Mucosa of stomach (tissue), 1 donor: ENCODE measurements around the gene HBM.
"Not testable (repeated sequence)": the region's sequence is repeated elsewhere in the genome, so short reads cannot be mapped to it uniquely, and the experiment has no call there.

ENCODE experiments used
- H3K27me3 ChIP-seq: one replicate; pipeline ENCODE4 v1.7.0; 2013; ENCODE audit warnings: mild to moderate bottlenecking, low read length; ENCODE audit not compliant: control insufficient read depth, insufficient read depth
- H3K36me3 ChIP-seq: one replicate; pipeline ENCODE4 v1.7.0; 2013; ENCODE audit warnings: low read length; ENCODE audit not compliant: control insufficient read depth, insufficient read depth
- H3K4me1 ChIP-seq: one replicate; pipeline ENCODE4 v1.7.0; 2013; ENCODE audit warnings: mild to moderate bottlenecking, low read length; ENCODE audit not compliant: control insufficient read depth, insufficient read depth
- H3K4me3 ChIP-seq: one replicate; pipeline ENCODE4 v1.7.0; 2013; ENCODE audit warnings: low read length
- H3K9ac ChIP-seq: one replicate; pipeline ENCODE4 v1.7.0; 2013; ENCODE audit warnings: mild to moderate bottlenecking, low read length, moderate library complexity
- H3K9me3 ChIP-seq: one replicate; pipeline ENCODE4 v1.7.0; 2013; ENCODE audit warnings: mild to moderate bottlenecking, low read length, moderate library complexity; ENCODE audit not compliant: control insufficient read depth
- donor health status: Pancreatic carcinoma.

HBM gene

DNA sequence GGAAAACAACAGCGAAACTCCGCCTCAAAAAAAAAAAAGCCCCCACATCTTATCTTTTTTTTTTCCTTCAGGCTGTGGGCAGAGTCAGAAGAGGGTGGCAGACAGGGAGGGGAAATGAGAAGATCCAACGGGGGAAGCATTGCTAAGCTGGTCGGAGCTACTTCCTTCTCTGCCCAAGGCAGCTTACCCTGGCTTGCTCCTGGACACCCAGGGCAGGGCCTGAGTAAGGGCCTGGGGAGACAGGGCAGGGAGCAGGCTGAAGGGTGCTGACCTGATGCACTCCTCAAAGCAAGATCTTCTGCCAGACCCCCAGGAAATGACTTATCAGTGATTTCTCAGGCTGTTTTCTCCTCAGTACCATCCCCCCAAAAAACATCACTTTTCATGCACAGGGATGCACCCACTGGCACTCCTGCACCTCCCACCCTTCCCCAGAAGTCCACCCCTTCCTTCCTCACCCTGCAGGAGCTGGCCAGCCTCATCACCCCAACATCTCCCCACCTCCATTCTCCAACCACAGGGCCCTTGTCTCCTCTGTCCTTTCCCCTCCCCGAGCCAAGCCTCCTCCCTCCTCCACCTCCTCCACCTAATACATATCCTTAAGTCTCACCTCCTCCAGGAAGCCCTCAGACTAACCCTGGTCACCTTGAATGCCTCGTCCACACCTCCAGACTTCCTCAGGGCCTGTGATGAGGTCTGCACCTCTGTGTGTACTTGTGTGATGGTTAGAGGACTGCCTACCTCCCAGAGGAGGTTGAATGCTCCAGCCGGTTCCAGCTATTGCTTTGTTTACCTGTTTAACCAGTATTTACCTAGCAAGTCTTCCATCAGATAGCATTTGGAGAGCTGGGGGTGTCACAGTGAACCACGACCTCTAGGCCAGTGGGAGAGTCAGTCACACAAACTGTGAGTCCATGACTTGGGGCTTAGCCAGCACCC, 9.5 kb downstream of the HBM start:
- H3K4me1 ChIP-seq: peaks cover 8% of the 10 kb centered on the region
- peaks cover 61% of the 10 kb centered on the region for H3K27me3 ChIP-seq
- no peak overlapping the region for H3K9ac ChIP-seq
- H3K36me3 ChIP-seq: no peaks in the 10 kb centered on the region
- H3K9me3 ChIP-seq: no peaks in the 10 kb centered on the region
- H3K4me3 ChIP-seq: no peak overlapping the region

DNA sequence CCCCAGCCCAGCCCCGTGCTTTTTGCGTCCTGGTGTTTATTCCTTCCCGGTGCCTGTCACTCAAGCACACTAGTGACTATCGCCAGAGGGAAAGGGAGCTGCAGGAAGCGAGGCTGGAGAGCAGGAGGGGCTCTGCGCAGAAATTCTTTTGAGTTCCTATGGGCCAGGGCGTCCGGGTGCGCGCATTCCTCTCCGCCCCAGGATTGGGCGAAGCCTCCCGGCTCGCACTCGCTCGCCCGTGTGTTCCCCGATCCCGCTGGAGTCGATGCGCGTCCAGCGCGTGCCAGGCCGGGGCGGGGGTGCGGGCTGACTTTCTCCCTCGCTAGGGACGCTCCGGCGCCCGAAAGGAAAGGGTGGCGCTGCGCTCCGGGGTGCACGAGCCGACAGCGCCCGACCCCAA, 10.2 kb downstream of the HBM start:
- H3K9me3 ChIP-seq, H3K36me3 ChIP-seq, H3K4me3 ChIP-seq, H3K9ac ChIP-seq: not testable (repeated sequence)
- peaks cover 68% of the 10 kb centered on the region for H3K27me3 ChIP-seq
- peaks cover 14% of the 10 kb centered on the region for H3K4me1 ChIP-seq

DNA sequence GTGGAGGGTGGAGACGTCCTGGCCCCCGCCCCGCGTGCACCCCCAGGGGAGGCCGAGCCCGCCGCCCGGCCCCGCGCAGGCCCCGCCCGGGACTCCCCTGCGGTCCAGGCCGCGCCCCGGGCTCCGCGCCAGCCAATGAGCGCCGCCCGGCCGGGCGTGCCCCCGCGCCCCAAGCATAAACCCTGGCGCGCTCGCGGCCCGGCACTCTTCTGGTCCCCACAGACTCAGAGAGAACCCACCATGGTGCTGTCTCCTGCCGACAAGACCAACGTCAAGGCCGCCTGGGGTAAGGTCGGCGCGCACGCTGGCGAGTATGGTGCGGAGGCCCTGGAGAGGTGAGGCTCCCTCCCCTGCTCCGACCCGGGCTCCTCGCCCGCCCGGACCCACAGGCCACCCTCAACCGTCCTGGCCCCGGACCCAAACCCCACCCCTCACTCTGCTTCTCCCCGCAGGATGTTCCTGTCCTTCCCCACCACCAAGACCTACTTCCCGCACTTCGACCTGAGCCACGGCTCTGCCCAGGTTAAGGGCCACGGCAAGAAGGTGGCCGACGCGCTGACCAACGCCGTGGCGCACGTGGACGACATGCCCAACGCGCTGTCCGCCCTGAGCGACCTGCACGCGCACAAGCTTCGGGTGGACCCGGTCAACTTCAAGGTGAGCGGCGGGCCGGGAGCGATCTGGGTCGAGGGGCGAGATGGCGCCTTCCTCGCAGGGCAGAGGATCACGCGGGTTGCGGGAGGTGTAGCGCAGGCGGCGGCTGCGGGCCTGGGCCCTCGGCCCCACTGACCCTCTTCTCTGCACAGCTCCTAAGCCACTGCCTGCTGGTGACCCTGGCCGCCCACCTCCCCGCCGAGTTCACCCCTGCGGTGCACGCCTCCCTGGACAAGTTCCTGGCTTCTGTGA, 11.0 kb downstream of the HBM start, which contains the start of gene HBA1:
HBA1 (plus strand) TSS at position 204 of the 906 bp plus-strand sequence; CDS start at position 241, 37 bp downstream.
- H3K36me3 ChIP-seq, H3K9me3 ChIP-seq, H3K9ac ChIP-seq, H3K4me3 ChIP-seq: not testable (repeated sequence)
- peaks cover 21% of the 10 kb centered on the region for H3K4me1 ChIP-seq
- peaks cover 68% of the 10 kb centered on the region for H3K27me3 ChIP-seq

DNA sequence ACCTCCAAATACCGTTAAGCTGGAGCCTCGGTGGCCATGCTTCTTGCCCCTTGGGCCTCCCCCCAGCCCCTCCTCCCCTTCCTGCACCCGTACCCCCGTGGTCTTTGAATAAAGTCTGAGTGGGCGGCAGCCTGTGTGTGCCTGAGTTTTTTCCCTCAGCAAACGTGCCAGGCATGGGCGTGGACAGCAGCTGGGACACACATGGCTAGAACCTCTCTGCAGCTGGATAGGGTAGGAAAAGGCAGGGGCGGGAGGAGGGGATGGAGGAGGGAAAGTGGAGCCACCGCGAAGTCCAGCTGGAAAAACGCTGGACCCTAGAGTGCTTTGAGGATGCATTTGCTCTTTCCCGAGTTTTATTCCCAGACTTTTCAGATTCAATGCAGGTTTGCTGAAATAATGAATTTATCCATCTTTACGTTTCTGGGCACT, 11.6 kb downstream of the HBM start:
- peaks cover 22% of the 10 kb centered on the region for H3K4me1 ChIP-seq
- H3K36me3 ChIP-seq: no peaks in the 10 kb centered on the region
- H3K4me3 ChIP-seq: no peak overlapping the region
- H3K27me3 ChIP-seq: peaks cover 65% of the 10 kb centered on the region
- no peaks in the 10 kb centered on the region for H3K9me3 ChIP-seq
- H3K9ac ChIP-seq: no peak overlapping the region

DNA sequence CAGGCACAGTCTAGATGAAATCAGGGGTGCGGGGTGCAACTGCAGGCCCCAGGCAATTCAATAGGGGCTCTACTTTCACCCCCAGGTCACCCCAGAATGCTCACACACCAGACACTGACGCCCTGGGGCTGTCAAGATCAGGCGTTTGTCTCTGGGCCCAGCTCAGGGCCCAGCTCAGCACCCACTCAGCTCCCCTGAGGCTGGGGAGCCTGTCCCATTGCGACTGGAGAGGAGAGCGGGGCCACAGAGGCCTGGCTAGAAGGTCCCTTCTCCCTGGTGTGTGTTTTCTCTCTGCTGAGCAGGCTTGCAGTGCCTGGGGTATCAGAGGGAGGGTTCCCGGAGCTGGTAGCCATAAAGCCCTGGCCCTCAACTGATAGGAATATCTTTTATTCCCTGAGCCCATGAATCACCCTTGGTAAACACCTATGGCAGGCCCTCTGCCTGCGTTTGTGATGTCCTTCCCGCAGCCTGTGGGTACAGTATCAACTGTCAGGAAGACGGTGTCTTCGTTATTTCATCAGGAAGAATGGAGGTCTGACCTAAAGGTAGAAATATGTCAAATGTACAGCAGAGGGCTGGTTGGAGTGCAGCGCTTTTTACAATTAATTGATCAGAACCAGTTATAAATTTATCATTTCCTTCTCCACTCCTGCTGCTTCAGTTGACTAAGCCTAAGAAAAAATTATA, 12.3 kb downstream of the HBM start:
- Histone ChIP-seq H3K36me3 (no peaks in the 10 kb centered on the region), H3K9ac (no peak overlapping the region), H3K9me3 (no peaks in the 10 kb centered on the region), H3K27me3 (peaks cover 65% of the 10 kb centered on the region), H3K4me1 (peaks cover 22% of the 10 kb centered on the region), H3K4me3 (no peak overlapping the region)

DNA sequence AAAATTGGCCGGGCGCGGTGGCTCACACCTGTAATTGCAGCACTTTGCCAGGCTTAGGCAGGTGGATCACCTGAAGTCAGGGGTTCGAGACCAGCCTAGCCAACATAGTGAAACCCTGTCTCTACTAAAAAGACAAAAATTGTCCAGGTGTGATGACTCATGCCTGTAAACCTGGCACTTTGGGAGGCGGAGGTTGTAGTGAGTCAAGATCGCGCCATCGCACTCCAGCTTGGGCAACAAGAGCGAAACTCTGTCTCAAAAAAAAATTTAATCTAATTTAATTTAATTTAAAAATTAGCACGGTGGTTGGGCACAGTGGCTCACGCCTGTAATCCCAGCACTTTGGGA, 12.9 kb downstream of the HBM start:
- H3K4me3 ChIP-seq: no peak overlapping the region
- peaks cover 22% of the 10 kb centered on the region for H3K4me1 ChIP-seq
- H3K9me3 ChIP-seq: no peaks in the 10 kb centered on the region
- no peaks in the 10 kb centered on the region for H3K36me3 ChIP-seq
- H3K9ac ChIP-seq: no peak overlapping the region
- peaks cover 62% of the 10 kb centered on the region for H3K27me3 ChIP-seq

DNA sequence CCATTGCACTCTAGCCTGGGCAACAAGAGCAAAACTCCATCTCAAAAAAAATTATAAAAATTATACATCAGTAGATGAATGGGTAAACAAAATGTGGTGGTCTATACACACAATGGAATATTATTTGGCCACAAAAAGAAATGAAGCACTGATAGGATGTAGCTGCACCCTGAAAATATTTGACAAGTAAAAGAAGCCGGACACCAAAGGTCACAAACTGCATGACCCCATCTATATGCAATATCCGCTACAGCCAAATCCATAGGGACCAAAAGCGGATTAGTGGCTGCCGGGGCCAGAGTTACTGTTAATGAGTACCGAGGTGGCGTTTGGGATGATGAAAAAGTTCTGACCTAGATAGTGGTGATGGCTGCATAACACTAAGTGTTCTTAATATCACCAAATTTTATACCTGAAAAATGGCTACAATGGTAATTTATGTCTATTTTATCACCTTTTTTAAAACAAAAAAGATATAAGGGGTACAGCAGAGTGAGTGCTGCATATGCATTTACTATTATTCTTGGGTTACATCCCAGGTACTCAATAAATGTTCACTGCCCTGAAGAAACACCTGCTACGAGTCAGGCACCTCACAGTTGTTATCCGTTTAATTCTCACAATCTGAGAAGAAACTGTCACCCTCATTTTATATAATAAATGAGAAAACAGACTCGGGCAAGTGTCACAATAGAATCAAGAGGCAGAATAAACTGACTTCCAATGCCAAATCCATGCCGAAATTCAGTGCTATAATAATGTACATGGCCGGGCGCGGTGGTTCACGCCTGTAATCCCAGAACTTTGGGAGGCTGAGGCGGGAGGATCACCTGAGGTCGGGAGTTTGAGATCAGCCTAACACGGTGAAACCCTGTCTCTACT, 13.7 kb downstream of the HBM start:
- no peaks in the 10 kb centered on the region for H3K9me3 ChIP-seq
- no peak overlapping the region for H3K9ac ChIP-seq
- peaks cover 22% of the 10 kb centered on the region for H3K4me1 ChIP-seq
- peaks cover 56% of the 10 kb centered on the region for H3K27me3 ChIP-seq
- no peak overlapping the region for H3K4me3 ChIP-seq
- H3K36me3 ChIP-seq: no peaks in the 10 kb centered on the region

DNA sequence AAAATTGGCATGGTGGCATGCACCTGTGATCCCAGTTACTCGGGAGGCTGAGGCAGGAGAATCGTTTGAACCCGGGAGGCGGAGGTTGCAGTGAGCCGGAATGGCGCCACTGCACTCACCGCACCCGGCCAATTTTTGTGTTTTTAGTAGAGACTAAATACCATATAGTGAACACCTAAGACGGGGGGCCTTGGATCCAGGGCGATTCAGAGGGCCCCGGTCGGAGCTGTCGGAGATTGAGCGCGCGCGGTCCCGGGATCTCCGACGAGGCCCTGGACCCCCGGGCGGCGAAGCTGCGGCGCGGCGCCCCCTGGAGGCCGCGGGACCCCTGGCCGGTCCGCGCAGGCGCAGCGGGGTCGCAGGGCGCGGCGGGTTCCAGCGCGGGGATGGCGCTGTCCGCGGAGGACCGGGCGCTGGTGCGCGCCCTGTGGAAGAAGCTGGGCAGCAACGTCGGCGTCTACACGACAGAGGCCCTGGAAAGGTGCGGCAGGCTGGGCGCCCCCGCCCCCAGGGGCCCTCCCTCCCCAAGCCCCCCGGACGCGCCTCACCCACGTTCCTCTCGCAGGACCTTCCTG, 14.4 kb downstream of the HBM start, which contains the start of gene HBQ1:
HBQ1 (plus strand) TSS at position 359 of the 575 bp plus-strand sequence; CDS start at position 387, 28 bp downstream.
- Histone ChIP-seq H3K4me1 (peaks cover 22% of the 10 kb centered on the region), H3K4me3 (no peak within 1 kb of the TSS), H3K9me3 (no peaks in the 10 kb centered on the region), H3K27me3 (peaks cover 49% of the 10 kb centered on the region), H3K36me3 (no peaks in the 10 kb centered on the region), H3K9ac (no peak within 1 kb of the TSS)

DNA sequence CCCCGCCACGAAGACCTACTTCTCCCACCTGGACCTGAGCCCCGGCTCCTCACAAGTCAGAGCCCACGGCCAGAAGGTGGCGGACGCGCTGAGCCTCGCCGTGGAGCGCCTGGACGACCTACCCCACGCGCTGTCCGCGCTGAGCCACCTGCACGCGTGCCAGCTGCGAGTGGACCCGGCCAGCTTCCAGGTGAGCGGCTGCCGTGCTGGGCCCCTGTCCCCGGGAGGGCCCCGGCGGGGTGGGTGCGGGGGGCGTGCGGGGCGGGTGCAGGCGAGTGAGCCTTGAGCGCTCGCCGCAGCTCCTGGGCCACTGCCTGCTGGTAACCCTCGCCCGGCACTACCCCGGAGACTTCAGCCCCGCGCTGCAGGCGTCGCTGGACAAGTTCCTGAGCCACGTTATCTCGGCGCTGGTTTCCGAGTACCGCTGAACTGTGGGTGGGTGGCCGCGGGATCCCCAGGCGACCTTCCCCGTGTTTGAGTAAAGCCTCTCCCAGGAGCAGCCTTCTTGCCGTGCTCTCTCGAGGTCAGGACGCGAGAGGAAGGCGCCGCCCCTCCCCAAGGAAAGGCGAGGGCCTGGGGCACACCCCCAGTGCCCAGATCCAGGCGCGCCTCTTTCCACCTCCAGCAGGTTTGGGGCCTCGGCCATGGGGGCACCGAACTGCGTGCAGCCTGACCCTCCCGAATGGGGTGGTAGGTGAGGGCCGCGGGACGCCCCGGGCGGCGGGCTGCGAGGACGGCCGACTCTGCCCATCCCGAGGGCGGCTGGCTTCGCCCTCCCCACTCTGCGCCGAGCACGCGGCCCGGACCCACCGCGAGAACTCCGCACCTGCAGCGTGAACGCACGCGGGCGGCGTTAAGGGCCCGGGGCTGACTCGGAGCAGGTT, 15.1 kb downstream of the HBM start:
- Histone ChIP-seq H3K27me3 (peaks cover 43% of the 10 kb centered on the region), H3K4me1 (peaks cover 22% of the 10 kb centered on the region), H3K4me3 (no peak overlapping the region), H3K36me3 (no peaks in the 10 kb centered on the region), H3K9ac (no peak overlapping the region), H3K9me3 (no peaks in the 10 kb centered on the region)

DNA sequence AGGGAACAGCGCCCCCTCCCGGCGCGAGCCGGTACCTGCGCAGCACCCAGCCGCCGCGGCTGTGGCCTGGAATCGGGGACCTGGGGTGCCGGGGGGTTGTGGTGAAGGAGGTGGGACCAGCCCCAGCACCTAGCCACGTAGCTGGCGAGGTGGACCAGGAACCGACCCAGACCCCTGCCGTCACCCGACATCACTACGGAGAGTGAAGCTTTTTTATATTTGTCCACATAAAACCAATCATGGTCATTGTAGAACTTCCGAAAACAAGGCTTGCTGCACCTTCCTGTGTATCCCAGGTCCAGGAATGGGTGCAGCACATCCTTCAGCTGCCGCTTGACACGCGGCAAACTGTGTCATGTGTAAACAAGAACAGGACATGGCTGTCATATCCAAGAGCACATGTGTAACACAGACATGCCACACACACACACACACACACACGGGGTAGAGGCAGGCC, 15.8 kb downstream of the HBM start:
- no peak overlapping the region for H3K9ac ChIP-seq

More for the DNA sequence above, 15.8 kb downstream of the HBM start:
- Histone ChIP-seq H3K36me3 (no peaks in the 10 kb centered on the region), H3K4me1 (peaks cover 22% of the 10 kb centered on the region), H3K27me3 (peaks cover 43% of the 10 kb centered on the region), H3K4me3 (no peak overlapping the region), H3K9me3 (no peaks in the 10 kb centered on the region)
